SIG-M5 (cell line): Measurements from ENCODE around the gene JCAD.
"Not testable (repeated sequence)": the region's sequence is repeated elsewhere in the genome, so short reads cannot be mapped to it uniquely, and the experiment has no call there.

Source experiments
- DNase-seq: peaks from one replicate; lab custom pipeline; 2025; lab: John Stamatoyannopoulos, UW

JCAD gene, protein sequence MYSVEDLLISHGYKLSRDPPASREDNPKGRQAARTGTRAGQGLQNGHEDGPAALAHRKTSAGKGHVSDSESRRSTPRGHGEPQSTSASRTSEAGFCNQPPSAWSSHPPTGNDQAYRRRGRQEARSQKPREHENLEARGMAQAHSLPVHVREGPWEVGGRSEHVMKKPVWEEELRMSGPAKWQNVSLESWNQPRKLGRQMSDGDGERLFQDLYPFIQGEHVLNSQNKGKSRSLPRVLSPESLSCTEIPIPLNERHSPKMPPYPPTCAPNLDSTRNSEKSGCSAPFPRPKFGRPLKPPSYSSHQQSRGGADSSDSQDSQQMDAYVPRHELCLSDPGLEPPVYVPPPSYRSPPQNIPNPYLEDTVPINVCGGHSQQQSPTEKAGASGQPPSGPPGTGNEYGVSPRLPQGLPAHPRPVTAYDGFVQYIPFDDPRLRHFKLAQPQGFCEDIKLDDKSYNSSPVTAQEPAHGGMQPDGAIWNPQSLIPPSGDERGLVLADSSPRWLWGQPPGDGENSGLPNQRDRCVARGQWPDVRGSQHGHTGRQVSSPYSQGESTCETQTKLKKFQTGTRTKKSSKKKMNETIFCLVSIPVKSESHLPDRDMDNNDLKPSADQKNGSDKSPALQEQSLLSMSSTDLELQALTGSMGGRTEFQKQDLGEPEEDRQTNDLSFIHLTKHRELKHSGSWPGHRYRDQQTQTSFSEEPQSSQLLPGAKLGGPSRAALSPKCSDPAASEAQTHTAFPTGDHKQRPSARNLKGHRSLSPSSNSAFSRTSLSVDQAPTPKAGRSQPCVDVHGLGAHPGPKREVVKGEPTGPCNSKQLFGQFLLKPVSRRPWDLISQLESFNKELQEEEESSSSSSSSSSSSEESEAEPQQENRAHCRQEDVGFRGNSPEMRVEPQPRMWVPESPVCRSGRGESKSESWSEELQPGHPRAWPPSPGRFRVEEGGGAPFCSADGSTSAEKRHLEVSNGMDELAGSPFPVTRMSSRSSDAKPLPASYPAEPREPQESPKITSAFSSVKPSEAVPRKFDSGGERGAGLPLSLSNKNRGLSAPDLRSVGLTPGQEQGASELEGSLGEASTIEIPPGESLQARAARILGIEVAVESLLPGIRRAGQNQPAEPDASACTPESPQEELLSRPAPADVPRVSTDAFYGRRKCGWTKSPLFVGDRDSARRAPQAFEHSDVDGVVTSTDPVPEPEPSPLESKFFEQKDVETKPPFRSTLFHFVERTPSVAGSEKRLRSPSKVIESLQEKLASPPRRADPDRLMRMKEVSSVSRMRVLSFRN (N-terminal part only)

GRCh38 chr10:30059209-30060107 lies at the start of gene JCAD:
TSS of gene JCAD (minus strand) at chr10:30059586. CDS start at chr10:30047812, 11,774 bp downstream.
- DNase-seq = no peak

DNA sequence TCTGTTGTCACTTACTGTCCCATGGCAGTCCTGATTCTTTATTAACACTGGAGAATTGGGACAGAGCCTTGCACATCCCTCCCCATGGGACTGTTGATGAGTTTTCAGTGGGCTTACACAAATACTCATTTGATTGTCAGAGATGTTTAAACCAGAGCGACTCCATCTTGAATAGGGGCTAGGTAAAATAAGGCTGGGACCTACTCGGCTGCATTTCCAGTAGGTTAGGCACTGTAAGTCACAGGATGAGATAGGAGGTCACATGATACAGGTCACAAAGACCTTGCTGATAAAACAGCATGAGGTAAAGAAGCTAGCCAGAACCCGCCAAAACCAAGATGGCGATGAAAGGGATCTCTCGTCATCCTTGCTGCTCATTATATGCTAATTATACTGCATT lies 47.6 kb upstream of the JCAD start:
- DNase-seq = no peak

DNA sequence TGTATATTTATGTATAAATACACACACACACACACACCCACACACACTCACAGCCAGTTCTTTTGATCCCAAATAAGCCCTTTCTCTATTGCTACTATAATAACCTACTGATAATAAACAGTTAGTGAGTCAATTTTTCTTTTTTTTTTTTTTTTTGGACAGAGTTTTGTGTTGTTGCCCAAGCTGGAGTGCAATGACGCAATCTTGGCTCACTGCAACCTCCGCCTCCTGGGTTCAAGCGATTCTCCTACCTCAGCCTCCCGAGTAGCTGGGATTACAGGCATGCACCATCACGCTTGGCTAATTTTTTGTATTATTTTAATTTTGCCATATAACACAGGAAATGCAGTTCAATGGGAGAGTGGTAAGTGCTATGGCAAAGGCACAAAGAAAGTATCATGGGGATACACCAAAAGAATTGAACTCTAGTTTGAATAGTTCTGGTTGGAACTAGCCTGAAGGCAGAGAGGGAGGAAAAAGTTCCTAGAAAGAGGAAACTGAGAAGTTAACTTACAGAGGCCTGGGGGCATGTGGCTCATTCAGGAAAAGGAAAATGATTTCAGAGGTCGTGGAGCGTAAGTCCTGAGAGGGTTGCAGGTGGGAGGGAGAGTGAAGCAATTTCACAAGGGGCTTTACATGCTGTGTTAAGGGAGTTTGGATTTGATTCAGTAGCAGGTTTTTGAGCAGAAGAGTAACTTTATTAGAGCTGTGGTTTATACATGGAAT lies 44.4 kb upstream of the JCAD start:
- DNase-seq = no peak

- not testable (repeated sequence) for DNase-seq
These were observed 40.3 kb upstream of the JCAD start for GRCh38 chr10:30099706-30100105.

- no peak for DNase-seq
These were observed 39.7 kb upstream of the JCAD start for GRCh38 chr10:30099101-30099500.

GRCh38 chr10:30098629-30099028 lies 39.2 kb upstream of the JCAD start:
- no peak for DNase-seq

DNA sequence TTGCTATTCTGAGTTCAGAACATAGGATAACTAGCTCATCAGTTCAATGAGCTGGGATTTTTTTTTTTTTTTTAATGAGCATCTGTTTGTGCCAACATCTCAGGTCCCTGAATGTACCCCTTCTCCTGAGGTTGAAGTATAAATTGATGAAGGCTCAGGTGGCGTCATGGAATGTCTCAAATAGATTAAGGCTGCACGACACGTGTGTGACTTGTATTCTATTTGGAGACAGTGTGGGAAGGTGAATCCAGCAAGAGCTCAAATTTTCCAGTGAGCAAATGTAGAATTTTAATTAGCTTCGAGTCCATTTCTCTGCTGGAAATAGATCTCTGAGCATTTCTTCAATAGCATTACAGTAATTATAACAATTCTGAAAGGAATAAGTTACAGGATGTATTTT lies 37.2 kb upstream of the JCAD start:
- DNase-seq = no peak

DNA sequence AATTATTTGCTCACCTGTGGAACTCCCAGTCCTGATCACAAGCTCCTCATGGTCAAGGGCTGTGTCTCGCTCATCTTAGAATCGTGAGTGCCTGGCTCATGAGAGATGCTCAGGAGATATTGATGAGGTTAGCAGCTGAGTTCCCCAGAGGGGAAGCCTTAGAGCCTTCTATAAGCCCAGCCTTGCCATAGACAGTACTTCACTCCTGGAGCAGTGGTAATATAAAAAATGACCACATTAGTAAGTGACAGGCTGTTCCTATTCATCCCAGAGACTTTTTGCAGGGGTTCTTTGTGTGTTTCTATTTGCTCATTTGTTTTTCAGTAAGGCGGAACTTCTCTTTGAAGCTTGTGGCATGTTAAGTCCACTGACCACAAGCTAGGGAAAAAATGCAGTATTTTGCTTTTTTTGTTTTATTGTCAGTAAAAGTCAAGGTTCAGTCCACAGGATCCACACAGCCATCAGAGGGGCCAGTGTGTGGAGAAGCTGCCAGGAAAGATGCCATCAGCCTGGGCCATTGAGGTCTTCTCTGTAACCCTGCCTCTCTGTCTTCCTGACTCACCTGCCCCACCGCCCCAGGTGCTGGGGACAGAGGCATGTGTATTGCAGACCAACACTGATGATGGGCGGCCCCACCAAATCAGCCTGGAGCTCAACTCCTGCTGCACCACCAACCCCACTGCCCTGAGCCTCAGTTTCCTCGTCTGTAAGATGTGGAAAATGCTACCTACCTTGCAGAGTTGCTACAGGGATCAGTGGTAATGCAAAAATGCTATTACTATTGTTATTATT lies 36.4 kb upstream of the JCAD start:
- DNase-seq = no peak

DNA sequence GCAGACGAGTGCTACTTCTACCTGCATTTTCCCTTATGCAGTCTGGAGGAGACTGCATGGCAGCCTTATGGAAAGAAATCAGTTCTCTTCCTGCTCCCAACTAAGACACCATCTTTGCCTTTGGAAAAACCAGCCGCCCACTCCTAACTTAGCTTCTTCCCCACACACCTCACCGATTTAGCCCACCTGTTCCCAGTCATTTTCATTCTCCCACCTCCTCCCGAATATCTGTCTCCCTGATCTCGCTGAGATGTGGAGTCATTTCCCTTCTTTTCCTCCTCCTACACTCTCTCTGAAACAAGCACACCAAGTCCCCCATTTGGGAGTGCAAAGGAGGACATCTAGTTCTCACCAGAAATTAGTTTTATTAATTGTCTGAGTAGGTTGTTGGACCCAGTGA lies 35.2 kb upstream of the JCAD start:
- DNase-seq = no peak

DNA sequence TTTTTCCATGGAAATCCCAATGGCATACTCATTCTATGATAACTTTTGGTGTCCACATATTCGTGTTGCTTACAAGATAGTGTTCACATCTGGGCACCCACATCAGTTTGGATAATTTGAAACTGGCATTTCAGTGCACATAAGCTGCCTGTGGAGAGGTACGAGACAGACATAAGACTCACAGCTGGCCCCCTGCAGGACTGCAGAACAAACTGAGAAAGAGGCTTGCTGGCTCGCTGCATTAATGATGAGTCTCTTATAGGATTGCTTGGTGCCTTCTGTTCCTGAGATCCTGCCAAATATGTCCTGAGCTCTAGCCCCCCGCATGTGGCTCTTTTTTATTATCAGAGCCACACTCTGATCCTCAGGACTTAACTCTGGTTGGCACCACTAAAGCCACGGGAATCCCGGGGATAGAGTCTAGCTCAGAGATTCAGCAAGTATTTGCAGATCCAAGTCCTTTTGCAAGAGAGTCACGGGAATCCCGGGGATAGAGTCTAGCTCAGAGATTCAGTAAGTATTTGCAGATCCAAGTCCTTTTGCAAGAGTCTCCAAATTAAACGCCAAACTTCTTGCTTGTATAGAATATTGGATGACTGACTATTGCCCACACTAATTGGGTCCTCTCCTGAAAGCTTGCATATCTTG lies 34.0 kb upstream of the JCAD start:
- DNase-seq = no peak

- no peak for DNase-seq
These were observed 32.9 kb upstream of the JCAD start for GRCh38 chr10:30092151-30092790.

DNA sequence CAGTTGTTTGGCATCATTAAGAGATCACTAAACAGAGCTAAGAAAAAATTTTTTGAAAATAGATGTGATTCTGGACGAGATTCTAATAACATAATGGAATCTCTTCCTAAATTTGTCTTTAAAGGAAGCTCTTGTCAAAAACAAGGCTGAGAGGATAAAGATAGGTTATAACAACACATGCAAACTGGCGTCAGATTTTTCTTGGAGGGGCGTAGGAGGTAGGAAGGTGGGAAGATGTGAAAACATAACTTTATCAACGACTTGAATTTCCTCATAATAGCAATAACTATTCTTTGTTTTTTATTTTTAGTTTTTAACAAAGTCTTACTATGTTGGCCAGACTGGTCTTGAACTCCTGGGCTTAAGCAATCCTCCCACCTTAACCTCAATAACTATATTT lies 31.8 kb upstream of the JCAD start:
- no peak for DNase-seq

DNA sequence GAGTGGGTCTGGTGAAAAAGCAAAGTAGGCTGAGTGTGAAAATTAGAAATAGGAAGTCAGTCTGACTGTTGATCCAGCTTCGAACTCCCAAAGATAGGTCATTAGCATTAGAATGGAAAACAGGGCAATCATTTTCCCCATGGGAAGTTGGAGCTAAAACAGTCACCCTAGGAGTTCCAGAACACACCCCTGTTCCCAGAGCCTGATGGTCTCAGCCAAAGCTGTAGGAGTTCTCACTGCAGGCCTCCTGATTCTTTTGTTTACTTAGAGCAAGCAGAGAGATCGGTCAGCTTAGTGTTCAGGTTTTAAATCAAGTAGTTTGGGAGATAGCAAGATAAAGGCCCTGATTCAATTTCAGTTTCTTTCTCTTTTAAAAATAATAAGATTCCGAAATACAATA lies 28.8 kb upstream of the JCAD start:
- DNase-seq = no peak

GRCh38 chr10:30083934-30084333 lies 24.5 kb upstream of the JCAD start:
- DNase-seq = no peak

GRCh38 chr10:30081182-30081581 lies 21.8 kb upstream of the JCAD start:
- DNase-seq = no peak

GRCh38 chr10:30080161-30080560 lies 20.8 kb upstream of the JCAD start:
- no peak for DNase-seq

DNA sequence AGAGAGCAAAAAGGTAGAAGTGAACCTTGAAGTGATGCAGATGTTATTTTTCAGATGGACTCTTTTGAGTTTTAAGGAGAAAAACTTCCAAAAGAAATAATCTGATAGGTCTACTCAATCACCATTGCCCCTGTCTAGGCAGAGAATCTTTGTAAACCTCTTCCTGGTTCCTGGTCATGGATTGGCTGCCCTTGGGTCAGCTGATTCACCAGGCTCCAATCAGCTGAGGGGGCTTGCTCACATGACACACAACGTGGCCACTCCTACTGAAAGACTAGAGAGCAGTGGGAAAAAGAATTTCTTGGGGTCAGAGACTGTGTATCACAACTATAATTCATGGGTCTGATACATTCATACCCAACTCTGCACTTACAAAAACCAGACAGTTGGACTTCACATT lies 20.0 kb upstream of the JCAD start:
- DNase-seq = no peak

DNA sequence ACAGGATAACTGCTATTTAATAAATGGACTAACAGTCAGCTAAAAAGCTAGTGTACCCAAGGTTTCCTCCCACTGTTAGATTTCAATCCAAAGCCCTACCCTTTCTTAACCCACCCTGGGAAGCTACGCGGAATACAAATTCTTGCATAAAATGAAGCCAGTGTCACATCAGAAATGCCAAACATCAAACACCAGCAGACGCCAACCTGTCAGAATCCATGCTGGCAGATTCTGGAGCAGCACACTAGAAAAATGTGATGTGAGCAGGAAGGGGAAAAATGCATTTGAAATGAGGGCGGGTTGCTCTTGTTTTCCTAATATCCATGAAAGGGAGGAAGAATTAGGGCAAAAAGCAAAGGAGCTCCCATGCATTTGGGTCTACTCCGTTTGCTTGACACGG lies 16.1 kb upstream of the JCAD start:
- DNase-seq = no peak

GRCh38 chr10:30074933-30075332 lies 15.5 kb upstream of the JCAD start:
- DNase-seq = no peak
